Measurements from ENCODE around the gene BCOR.

BCOR gene

DNA sequence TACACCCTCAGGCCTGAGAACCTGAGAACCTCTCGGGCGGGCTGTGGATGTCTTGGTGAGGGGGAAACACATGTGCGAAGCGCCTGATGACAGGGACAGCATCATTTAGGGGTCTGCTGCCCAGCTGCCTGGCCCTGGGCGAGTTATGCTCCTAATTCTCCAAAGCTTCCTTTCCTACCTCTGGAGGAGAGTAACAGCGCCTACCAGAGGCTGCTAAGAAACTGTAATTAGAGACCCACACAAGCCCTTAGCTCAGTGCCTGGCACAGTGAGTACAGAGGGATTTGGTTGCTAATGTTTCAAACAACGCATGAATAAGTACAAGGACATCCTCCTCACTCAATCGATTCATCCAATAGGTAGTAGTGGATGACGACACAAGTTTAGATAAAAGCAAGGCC lies 40.4 kb downstream of the BCOR start:
- H3K4me3 ChIP-seq (ENCODE audit: low read depth, low read length), result no peak overlapping the region
- TF ChIP-seq, protein P1, sequence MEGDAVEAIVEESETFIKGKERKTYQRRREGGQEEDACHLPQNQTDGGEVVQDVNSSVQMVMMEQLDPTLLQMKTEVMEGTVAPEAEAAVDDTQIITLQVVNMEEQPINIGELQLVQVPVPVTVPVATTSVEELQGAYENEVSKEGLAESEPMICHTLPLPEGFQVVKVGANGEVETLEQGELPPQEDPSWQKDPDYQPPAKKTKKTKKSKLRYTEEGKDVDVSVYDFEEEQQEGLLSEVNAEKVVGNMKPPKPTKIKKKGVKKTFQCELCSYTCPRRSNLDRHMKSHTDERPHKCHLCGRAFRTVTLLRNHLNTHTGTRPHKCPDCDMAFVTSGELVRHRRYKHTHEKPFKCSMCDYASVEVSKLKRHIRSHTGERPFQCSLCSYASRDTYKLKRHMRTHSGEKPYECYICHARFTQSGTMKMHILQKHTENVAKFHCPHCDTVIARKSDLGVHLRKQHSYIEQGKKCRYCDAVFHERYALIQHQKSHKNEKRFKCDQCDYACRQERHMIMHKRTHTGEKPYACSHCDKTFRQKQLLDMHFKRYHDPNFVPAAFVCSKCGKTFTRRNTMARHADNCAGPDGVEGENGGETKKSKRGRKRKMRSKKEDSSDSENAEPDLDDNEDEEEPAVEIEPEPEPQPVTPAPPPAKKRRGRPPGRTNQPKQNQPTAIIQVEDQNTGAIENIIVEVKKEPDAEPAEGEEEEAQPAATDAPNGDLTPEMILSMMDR (IDR thresholded peaks at IDR 0.05; ENCODE audit: low read depth, low read length), result peak; percentile 48
- peaks cover 10% of the 10 kb centered on the region for H3K9me3 ChIP-seq (ENCODE audit: severe bottlenecking)
- peaks cover 90% of the 10 kb centered on the region for H3K36me3 ChIP-seq
- DNase-seq, result no peak
- H3K27me3 ChIP-seq (ENCODE audit: insufficient read depth, low read depth, severe bottlenecking), result peaks cover 19% of the 10 kb centered on the region
- no peak overlapping the region for H3K27ac ChIP-seq

DNA sequence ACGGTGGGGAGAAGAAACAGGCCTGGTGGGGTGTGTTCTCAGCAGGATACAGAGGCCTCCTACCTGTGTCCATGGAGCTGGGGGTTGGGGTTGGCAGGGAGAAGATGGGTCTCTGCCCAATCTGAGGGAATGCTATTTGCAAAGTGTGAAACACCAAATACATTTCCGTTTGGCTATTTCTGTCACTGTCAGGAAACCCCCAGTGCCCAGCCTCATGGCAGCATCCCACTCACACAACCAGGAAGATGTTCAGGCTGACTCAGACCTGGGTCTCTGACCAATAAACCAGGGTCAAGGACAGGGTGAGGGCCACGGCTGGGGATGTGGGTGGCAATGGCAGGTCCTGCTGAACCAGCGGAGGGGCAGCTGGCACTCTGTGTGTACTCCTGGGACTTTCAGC lies 41.3 kb downstream of the BCOR start:
- TF ChIP-seq, protein P1 (IDR thresholded peaks at IDR 0.05; ENCODE audit: low read depth, low read length), result no peak
- peaks cover 10% of the 10 kb centered on the region for H3K27me3 ChIP-seq (ENCODE audit: insufficient read depth, low read depth, severe bottlenecking)
- peaks cover 10% of the 10 kb centered on the region for H3K9me3 ChIP-seq (ENCODE audit: severe bottlenecking)
- DNase-seq, result no peak
- no peak overlapping the region for H3K4me3 ChIP-seq (ENCODE audit: low read depth, low read length)
- H3K36me3 ChIP-seq, result peaks cover 95% of the 10 kb centered on the region
- H3K27ac ChIP-seq, result no peak overlapping the region

DNA sequence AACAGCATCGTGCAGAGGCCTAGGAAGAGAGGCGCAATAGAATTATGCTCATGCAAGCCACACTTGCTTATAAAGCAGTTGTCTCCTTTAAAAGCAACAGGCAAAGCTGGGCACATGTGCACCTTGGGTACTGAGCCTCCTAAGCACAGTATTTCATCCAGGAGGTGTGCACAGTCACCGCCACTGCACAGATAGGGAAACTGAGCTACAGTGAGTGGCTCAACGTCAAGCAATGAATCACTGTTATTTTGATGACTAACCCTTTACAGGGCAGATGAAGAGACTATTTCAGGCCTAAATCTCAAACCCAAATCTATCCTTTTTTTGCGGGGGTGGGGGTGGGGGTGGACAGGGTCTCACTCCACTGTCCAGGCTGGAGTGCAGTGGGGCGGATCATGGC lies 42.3 kb downstream of the BCOR start:
- peaks cover 13% of the 10 kb centered on the region for H3K9me3 ChIP-seq (ENCODE audit: severe bottlenecking)
- no peak overlapping the region for H3K27ac ChIP-seq
- peaks cover 95% of the 10 kb centered on the region for H3K36me3 ChIP-seq
- TF ChIP-seq, protein P1 (IDR thresholded peaks at IDR 0.05; ENCODE audit: low read depth, low read length), result no peak
- DNase-seq, result no peak
- H3K4me3 ChIP-seq (ENCODE audit: low read depth, low read length), result no peak overlapping the region
- H3K27me3 ChIP-seq (ENCODE audit: insufficient read depth, low read depth, severe bottlenecking), result peaks cover 10% of the 10 kb centered on the region

DNA sequence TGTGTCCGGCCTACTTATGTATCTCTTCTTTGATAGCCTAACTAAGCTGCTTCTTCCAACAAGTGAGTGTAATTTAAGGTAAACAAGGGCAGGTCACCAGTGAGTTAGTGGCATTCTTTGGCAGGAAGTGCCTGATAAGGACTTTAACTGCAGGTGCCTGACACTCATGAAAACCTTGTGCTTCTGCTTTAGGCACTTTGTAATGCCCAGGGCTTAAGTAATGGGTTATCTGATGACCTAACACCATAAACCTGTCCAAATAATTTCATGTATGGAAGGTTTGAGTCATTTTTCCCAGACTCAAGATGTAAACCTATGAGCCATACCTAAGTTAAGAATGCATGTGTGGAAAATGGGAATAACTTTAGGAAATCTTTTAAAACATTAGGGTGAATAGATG lies 43.0 kb downstream of the BCOR start:
- H3K9me3 ChIP-seq (ENCODE audit: severe bottlenecking), result peaks cover 18% of the 10 kb centered on the region
- peaks cover 95% of the 10 kb centered on the region for H3K36me3 ChIP-seq
- no peak overlapping the region for H3K27ac ChIP-seq
- no peak overlapping the region for H3K4me3 ChIP-seq (ENCODE audit: low read depth, low read length)
- TF ChIP-seq, protein P1 (IDR thresholded peaks at IDR 0.05; ENCODE audit: low read depth, low read length), result no peak
- H3K27me3 ChIP-seq (ENCODE audit: insufficient read depth, low read depth, severe bottlenecking), result peaks cover 13% of the 10 kb centered on the region
- no peak for DNase-seq

DNA sequence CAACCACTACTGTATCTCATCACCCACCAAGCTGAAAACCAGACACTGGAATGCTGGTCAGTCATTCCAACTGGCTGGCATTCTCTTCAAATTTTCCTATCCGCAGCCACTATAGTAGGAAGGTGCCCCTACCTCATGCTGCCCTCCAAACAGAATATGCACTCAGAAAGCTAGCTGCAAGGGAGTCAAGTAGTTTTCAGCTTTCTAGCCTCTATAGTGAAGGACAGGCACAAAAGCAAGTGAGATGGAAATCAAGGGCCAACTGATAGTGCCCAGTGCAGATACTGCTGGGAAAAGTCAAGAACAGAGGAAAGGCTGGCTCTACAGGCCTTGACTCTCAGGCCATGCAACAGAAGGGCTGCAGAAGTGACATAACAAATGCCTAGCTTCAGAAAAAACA lies 47.2 kb downstream of the BCOR start:
- TF ChIP-seq, protein P1 (IDR thresholded peaks at IDR 0.05; ENCODE audit: low read depth, low read length), result no peak

DNA sequence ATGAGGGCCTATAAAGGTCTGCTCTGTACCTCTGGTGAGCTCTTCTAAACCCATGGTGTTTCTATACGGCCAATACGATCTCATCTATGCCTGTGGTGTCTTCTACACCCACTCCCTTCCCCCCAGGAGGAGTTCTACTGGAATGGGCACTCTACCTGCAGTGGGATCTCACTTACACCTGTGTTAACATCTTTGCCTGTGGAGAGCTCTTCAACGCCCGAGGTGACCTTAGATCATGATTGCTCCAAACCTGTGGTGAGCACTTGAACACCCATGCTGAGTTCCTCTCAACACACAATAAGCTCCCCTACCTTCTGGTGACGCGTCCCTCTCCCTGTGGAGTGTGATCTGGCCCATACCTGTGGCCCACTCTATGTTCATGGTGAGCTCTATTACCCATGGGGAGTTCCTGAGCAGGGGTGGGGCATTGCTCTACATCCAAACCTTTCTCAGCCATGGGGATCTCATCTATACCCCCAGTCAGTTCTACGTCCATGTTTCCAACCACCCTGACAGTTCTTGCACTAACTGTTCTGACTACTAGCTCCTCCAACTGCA lies 48.6 kb downstream of the BCOR start:
- H3K9me3 ChIP-seq (ENCODE audit: severe bottlenecking), result peaks cover 35% of the 10 kb centered on the region
- H3K27me3 ChIP-seq (ENCODE audit: insufficient read depth, low read depth, severe bottlenecking), result peaks cover 8% of the 10 kb centered on the region
- DNase-seq, result no peak
- TF ChIP-seq, protein P1 (IDR thresholded peaks at IDR 0.05; ENCODE audit: low read depth, low read length), result no peak
- peaks cover 69% of the 10 kb centered on the region for H3K36me3 ChIP-seq
- no peak overlapping the region for H3K4me3 ChIP-seq (ENCODE audit: low read depth, low read length)
- no peak overlapping the region for H3K27ac ChIP-seq

More for the DNA sequence above, 47.2 kb downstream of the BCOR start:
- Histone ChIP-seq H3K36me3 (peaks cover 83% of the 10 kb centered on the region), H3K27me3 (ENCODE audit: insufficient read depth, low read depth, severe bottlenecking) (peaks cover 8% of the 10 kb centered on the region), H3K4me3 (ENCODE audit: low read depth, low read length) (no peak overlapping the region), H3K27ac (no peak overlapping the region), H3K9me3 (ENCODE audit: severe bottlenecking) (peaks cover 35% of the 10 kb centered on the region)
- DNase-seq, result no peak

Data from WERI-Rb-1 (cell line).